ENCODE data around the gene KRT74. TPM values are rescaled to one million over a fixed set of nuclear protein-coding genes. Genes with fewer than 3 reads are reported as not detected.

Gene KRT74
- total RNA-seq, result 0.10 TPM

- no peak for DNase-seq
Measured at GRCh38 chr12:52573743-52574142, at the start of gene KRT74. Gene KRT74, minus strand, starts transcription at chr12:52573843. Its CDS starts 66 bp downstream, at chr12:52573777.

- DNase-seq, result no peak
Measured at GRCh38 chr12:52622349-52622748, 48.7 kb upstream of the KRT74 start.

- no peak for DNase-seq
Measured at GRCh38 chr12:52618866-52619265, 45.2 kb upstream of the KRT74 start.

- no peak for DNase-seq
Measured at GRCh38 chr12:52618216-52618615, 44.6 kb upstream of the KRT74 start, which contains the start of gene KRT73. Gene KRT73, minus strand, starts transcription at chr12:52618559. Its CDS starts 35 bp downstream, at chr12:52618524.

- DNase-seq, result no peak
Measured at GRCh38 chr12:52617403-52617785, 43.8 kb upstream of the KRT74 start.

GRCh38 chr12:52616680-52617402, 43.2 kb upstream of the KRT74 start:
- DNase-seq, result no peak

GRCh38 chr12:52615912-52616311, 42.3 kb upstream of the KRT74 start:
- DNase-seq, result no peak

GRCh38 chr12:52615208-52615868, 41.7 kb upstream of the KRT74 start:
- no peak for DNase-seq

GRCh38 chr12:52614381-52615207, 41.0 kb upstream of the KRT74 start:
- DNase-seq, result no peak

GRCh38 chr12:52613384-52614030, 39.9 kb upstream of the KRT74 start:
- no peak for DNase-seq

- DNase-seq, result no peak
Measured at GRCh38 chr12:52612431-52613383, 39.1 kb upstream of the KRT74 start.

GRCh38 chr12:52611080-52611468, 37.4 kb upstream of the KRT74 start:
- DNase-seq, result no peak

- no peak for DNase-seq
Measured at GRCh38 chr12:52608826-52609630, 35.4 kb upstream of the KRT74 start.

GRCh38 chr12:52608161-52608560, 34.5 kb upstream of the KRT74 start:
- DNase-seq, result no peak

GRCh38 chr12:52607314-52607713, 33.7 kb upstream of the KRT74 start:
- DNase-seq, result no peak

GRCh38 chr12:52606581-52607218, 33.1 kb upstream of the KRT74 start:
- no peak for DNase-seq

GRCh38 chr12:52606096-52606495, 32.5 kb upstream of the KRT74 start:
- DNase-seq, result no peak

- DNase-seq, result no peak
Measured at GRCh38 chr12:52605542-52605941, 31.9 kb upstream of the KRT74 start.

GRCh38 chr12:52604859-52605258, 31.2 kb upstream of the KRT74 start:
- DNase-seq, result no peak

- no peak for DNase-seq
Measured at GRCh38 chr12:52603314-52603713, 29.7 kb upstream of the KRT74 start.
